Kidney epithelial cell (primary cell): ENCODE results near the gene FRK. TPM values are rescaled to one million over a fixed set of nuclear protein-coding genes. Genes with fewer than 3 reads are reported as not detected.

Experiments
- DNase-seq: peaks from one replicate; pipeline ENCODE4 v3.0.0-alpha.2; 2010; ENCODE audit warnings: low read depth
- H3K27me3 ChIP-seq: 2 replicates; pipeline ENCODE4 v1.6.0; 2011; ENCODE audit warnings: low read length; ENCODE audit not compliant: control insufficient read depth, insufficient read depth
- H3K36me3 ChIP-seq: 2 replicates; pipeline ENCODE4 v1.5.1; 2011; ENCODE audit warnings: low read length; ENCODE audit not compliant: control insufficient read depth, insufficient read depth
- H3K4me3 ChIP-seq: 2 replicates; pipeline ENCODE4 v1.5.1; 2011; ENCODE audit warnings: low read depth, mild to moderate bottlenecking, control low read depth, low read length
- total RNA-seq: library from RNA; depleted of rRNA; stranded (reverse); fragments of >200 nt; gene quantifications from 2 replicates; pipeline ENCODE4 v1.2.3, GENCODE V29; 2015
- TF ChIP-seq, protein P1 (sequence below): IDR thresholded peaks from 2 replicates; pipeline ENCODE4 v1.5.1; 2011; ENCODE audit warnings: mild to moderate bottlenecking, moderate library complexity, low read length, control low read depth, inconsistent platforms; ENCODE audit not compliant: insufficient read depth, poor library complexity, severe bottlenecking

The FRK gene
- total RNA-seq, 1 donor from 2014 or later = 3.1 TPM

DNA sequence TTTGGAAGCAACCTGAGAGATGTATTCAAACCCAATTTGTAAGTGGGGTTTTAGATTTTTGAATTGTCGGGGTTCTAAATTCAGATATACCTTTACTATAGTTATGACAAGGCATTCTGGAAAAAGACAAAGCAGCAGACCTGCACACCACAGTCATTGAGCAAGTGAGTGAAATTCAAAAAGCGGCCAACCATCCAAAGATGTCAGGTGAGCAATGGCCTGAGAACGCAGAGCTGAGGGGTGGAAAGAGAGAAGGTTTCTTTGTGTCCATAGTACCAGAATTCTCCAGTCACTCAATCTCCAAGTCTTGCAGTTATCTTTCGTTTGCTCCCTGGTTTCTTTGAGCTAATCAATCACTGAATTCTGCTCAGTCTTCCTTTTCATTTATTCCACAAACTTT lies 1.8 kb upstream of the FRK start:
- H3K27me3 ChIP-seq = no peaks in the 10 kb centered on the region
- H3K36me3 ChIP-seq = no peaks in the 10 kb centered on the region
- TF ChIP-seq, protein P1, sequence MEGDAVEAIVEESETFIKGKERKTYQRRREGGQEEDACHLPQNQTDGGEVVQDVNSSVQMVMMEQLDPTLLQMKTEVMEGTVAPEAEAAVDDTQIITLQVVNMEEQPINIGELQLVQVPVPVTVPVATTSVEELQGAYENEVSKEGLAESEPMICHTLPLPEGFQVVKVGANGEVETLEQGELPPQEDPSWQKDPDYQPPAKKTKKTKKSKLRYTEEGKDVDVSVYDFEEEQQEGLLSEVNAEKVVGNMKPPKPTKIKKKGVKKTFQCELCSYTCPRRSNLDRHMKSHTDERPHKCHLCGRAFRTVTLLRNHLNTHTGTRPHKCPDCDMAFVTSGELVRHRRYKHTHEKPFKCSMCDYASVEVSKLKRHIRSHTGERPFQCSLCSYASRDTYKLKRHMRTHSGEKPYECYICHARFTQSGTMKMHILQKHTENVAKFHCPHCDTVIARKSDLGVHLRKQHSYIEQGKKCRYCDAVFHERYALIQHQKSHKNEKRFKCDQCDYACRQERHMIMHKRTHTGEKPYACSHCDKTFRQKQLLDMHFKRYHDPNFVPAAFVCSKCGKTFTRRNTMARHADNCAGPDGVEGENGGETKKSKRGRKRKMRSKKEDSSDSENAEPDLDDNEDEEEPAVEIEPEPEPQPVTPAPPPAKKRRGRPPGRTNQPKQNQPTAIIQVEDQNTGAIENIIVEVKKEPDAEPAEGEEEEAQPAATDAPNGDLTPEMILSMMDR = no peak
- H3K4me3 ChIP-seq = no peak overlapping the region
- no peak for DNase-seq

DNA sequence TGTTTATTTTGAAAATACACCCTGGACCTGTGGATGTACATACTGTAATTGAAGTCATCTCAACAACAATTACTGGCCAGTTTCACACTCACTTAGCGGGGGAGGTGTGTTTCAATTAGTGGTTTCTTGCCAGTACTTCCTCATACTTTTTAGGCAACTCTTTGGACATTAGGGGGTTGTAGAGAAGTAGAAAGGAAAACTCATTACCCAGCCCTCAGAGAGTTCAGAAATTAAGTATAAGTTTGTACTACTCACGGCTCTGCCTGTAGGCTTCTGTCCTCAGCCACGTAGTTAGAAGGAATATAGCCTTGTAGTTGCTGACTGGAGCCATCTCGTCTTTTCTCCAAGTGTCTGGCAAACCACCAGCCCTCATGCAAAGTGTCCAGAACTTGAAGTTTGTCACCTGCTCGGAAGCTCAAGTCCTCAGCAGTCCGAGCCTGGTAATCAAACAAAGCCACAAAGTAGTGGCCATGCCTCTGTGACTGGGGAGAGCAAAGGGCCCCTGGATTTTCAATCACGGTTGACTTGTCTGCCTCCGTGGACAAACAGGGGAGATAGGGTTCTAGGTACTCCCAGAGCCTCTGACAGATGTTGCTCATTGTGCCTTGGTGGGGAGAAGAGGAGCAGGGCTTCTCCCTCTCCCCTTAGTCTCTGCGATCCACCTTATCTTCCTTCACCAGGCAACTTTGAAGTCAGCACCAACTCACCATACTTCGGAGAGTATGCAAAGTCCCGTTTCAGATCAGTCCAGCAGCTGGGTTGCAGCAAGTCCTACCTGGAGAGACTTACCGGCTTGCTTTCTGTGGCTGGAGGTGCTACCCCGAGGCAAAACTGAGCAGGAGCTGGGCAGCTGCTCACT lies 749 bp downstream of the FRK start:
- no peaks in the 10 kb centered on the region for H3K27me3 ChIP-seq
- DNase-seq = peak; percentile 44
- peak overlapping the region; percentile 39 for H3K4me3 ChIP-seq
- no peaks in the 10 kb centered on the region for H3K36me3 ChIP-seq
- TF ChIP-seq, protein P1 = no peak

DNA sequence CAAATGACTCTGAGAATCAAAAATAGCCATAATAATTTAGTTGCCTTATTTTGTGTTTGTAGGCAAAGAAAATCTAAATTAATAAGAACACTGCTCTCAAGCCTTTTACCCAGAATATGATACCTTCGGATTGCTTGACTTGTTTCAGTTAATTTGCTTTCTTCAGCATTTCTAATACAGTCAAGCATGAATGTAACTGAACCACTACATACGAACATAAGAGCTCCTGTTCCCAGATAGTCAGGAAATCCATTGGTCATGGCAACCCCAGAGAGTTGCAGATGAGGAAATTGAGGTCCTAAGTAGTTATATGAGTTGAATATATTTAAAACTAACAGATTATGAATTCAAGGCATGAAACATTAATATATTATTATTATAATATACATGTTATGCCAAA lies 2.9 kb downstream of the FRK start:
- no peaks in the 10 kb centered on the region for H3K36me3 ChIP-seq
- TF ChIP-seq, protein P1 = no peak
- H3K27me3 ChIP-seq = no peaks in the 10 kb centered on the region
- no peak overlapping the region for H3K4me3 ChIP-seq
- no peak for DNase-seq

- no peak overlapping the region for H3K4me3 ChIP-seq
- TF ChIP-seq, protein P1 = no peak
- no peaks in the 10 kb centered on the region for H3K36me3 ChIP-seq
Observed at GRCh38 chr6:116055513-116055912, 5.2 kb downstream of the FRK start.

DNA sequence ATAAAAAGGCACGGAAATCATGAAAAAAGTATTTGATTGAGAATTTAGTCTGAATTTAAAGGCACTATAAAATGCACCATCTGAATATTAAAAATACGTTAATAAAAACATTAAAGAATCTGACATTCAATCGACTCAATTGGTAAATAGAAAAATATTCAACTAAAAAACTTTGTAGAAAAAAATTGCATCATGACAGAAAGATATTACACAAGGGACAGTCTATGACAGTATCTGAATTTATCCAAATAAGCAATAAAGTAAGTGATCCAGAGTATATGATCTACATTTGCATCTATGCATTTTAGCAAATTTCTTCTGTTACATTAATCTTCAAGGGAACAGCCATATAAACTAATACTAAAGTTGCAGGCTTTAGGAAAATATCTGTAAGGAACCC lies 9.4 kb downstream of the FRK start:
- Histone ChIP-seq H3K27me3 (no peaks in the 10 kb centered on the region), H3K4me3 (no peak overlapping the region), H3K36me3 (no peaks in the 10 kb centered on the region)
- DNase-seq = no peak
- TF ChIP-seq, protein P1 = no peak

More at GRCh38 chr6:116055513-116055912, 5.2 kb downstream of the FRK start:
- no peak for DNase-seq
- H3K27me3 ChIP-seq = no peaks in the 10 kb centered on the region

DNA sequence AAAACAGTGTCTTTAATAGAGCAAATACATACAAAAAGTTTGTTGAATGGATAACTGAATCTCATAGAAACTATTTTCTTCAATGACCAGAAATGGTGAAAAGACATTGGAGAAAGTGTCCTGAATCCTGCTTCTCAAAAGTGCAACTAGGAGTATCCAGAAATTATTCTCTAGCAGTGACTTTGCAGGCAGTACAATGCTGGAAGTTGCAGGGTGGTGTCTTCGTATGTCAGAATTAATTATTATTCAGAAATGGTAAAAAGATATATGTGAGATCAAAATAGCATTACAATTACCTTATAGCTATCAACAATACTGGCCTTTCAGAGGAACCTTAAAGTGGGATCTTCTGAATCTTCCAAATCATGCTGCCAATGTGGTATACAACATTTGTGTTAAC lies 10.0 kb downstream of the FRK start:
- H3K4me3 ChIP-seq = no peak overlapping the region
- H3K27me3 ChIP-seq = no peaks in the 10 kb centered on the region
- no peak for DNase-seq
- H3K36me3 ChIP-seq = no peaks in the 10 kb centered on the region
- TF ChIP-seq, protein P1 = no peak
